ENCODE data around the gene FOXN4.

The FOXN4 gene

GRCh38 chr12:109307051-109307450, 2.0 kb downstream of the FOXN4 start:
- ATAC-seq (ENCODE audit: insufficient read depth, low read depth): no peak
- Histone ChIP-seq H3K27me3 (ENCODE audit: insufficient read depth, low read length, poor library complexity) (peaks cover 20% of the 10 kb centered on the region), H3K9ac (ENCODE audit: low read depth, low read length) (no peak overlapping the region), H3K36me3 (ENCODE audit: insufficient read depth, low read length) (no peaks in the 10 kb centered on the region), H3K9me3 (ENCODE audit: insufficient read depth, low read length, severe bottlenecking) (no peaks in the 10 kb centered on the region), H3K4me1 (ENCODE audit: insufficient read depth, low read length) (no peaks in the 10 kb centered on the region), H3K27ac (ENCODE audit: low read length) (no peak overlapping the region), H2AFZ (ENCODE audit: low read depth, low read length) (no peak overlapping the region), H3K4me2 (ENCODE audit: insufficient read depth, low read length) (no peak overlapping the region), H4K20me1 (ENCODE audit: insufficient read depth, low read length) (peaks cover 3% of the 10 kb centered on the region), H3K79me2 (ENCODE audit: insufficient read depth, low read length) (no peaks in the 10 kb centered on the region), H3K4me3 (ENCODE audit: low read depth in 1 of 2, low read length in 2 of 2) (no peak overlapping the region)
- no peak for DNase-seq
- no peak for TF ChIP-seq EZH2 (IDR thresholded peaks at IDR 0.05; ENCODE audit: borderline replicate concordance, low read depth, low read length, severe bottlenecking)
- no peak for TF ChIP-seq CTCF (IDR thresholded peaks at IDR 0.05; ENCODE audit: borderline replicate concordance, extremely low read depth, low read length, poor library complexity, severe bottlenecking)

DNA sequence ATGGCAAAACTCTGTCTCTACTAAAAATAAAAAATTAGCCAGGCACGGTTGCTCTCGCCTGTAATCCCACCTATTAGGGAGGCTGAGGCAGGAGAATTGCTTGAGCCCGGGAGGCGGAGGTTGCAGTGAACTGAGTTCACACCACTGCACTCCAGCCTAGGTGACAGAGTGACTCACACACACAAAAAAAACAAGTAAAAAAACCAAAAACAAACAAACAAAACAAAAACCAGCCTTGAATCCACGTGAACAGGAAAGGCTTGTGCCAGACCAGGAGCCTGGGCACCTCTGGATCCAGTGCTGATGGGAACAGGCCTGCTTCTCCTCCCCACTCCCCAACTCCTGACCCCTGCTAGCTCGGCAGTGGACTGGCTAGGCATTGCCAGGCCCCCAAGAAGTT, 3.5 kb downstream of the FOXN4 start:
- TF ChIP-seq EZH2 (IDR thresholded peaks at IDR 0.05; ENCODE audit: borderline replicate concordance, low read depth, low read length, severe bottlenecking): no peak
- TF ChIP-seq CTCF (IDR thresholded peaks at IDR 0.05; ENCODE audit: borderline replicate concordance, extremely low read depth, low read length, poor library complexity, severe bottlenecking): no peak
- no peaks in the 10 kb centered on the region for H3K4me1 ChIP-seq (ENCODE audit: insufficient read depth, low read length)
- no peak overlapping the region for H3K27ac ChIP-seq (ENCODE audit: low read length)
- no peaks in the 10 kb centered on the region for H3K36me3 ChIP-seq (ENCODE audit: insufficient read depth, low read length)
- no peak overlapping the region for H2AFZ ChIP-seq (ENCODE audit: low read depth, low read length)
- ATAC-seq (ENCODE audit: insufficient read depth, low read depth): no peak
- no peaks in the 10 kb centered on the region for H3K9me3 ChIP-seq (ENCODE audit: insufficient read depth, low read length, severe bottlenecking)
- H3K9ac ChIP-seq (ENCODE audit: low read depth, low read length): no peak overlapping the region
- H3K4me3 ChIP-seq (ENCODE audit: low read depth in 1 of 2, low read length in 2 of 2): no peak overlapping the region
- H3K79me2 ChIP-seq (ENCODE audit: insufficient read depth, low read length): no peaks in the 10 kb centered on the region
- peaks cover 3% of the 10 kb centered on the region for H4K20me1 ChIP-seq (ENCODE audit: insufficient read depth, low read length)
- no peak for DNase-seq
- H3K4me2 ChIP-seq (ENCODE audit: insufficient read depth, low read length): no peak overlapping the region
- H3K27me3 ChIP-seq (ENCODE audit: insufficient read depth, low read length, poor library complexity): peaks cover 17% of the 10 kb centered on the region

DNA sequence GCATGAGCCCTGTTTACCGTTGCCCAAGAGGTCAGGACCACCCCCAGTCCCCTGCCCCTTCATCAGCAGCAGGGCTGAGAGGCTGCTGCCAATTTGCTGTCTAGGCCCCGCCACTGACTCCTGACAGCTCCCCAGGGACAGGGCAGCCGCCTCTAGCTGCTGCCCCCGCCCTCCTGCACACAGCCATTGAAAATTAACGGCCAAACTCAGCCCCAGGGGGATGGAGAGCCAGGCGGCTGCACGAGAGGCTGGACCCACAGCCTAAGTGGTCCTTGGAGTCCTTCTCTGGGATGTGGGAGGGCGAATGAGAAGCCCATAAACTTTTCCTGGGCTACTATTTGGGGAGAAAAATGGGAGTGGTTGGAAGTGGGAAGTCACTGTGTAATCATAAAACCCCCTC, 4.6 kb downstream of the FOXN4 start:
- no peak for TF ChIP-seq EZH2 (IDR thresholded peaks at IDR 0.05; ENCODE audit: borderline replicate concordance, low read depth, low read length, severe bottlenecking)
- no peak for TF ChIP-seq CTCF (IDR thresholded peaks at IDR 0.05; ENCODE audit: borderline replicate concordance, extremely low read depth, low read length, poor library complexity, severe bottlenecking)
- Histone ChIP-seq H3K27me3 (ENCODE audit: insufficient read depth, low read length, poor library complexity) (peaks cover 17% of the 10 kb centered on the region), H3K4me1 (ENCODE audit: insufficient read depth, low read length) (no peaks in the 10 kb centered on the region), H3K4me3 (ENCODE audit: low read depth in 1 of 2, low read length in 2 of 2) (no peak overlapping the region), H4K20me1 (ENCODE audit: insufficient read depth, low read length) (peaks cover 3% of the 10 kb centered on the region), H3K9me3 (ENCODE audit: insufficient read depth, low read length, severe bottlenecking) (no peaks in the 10 kb centered on the region), H3K4me2 (ENCODE audit: insufficient read depth, low read length) (no peak overlapping the region), H3K9ac (ENCODE audit: low read depth, low read length) (no peak overlapping the region), H2AFZ (ENCODE audit: low read depth, low read length) (no peak overlapping the region), H3K27ac (ENCODE audit: low read length) (no peak overlapping the region), H3K36me3 (ENCODE audit: insufficient read depth, low read length) (no peaks in the 10 kb centered on the region), H3K79me2 (ENCODE audit: insufficient read depth, low read length) (no peaks in the 10 kb centered on the region)
- DNase-seq: no peak
- ATAC-seq (ENCODE audit: insufficient read depth, low read depth): no peak

DNA sequence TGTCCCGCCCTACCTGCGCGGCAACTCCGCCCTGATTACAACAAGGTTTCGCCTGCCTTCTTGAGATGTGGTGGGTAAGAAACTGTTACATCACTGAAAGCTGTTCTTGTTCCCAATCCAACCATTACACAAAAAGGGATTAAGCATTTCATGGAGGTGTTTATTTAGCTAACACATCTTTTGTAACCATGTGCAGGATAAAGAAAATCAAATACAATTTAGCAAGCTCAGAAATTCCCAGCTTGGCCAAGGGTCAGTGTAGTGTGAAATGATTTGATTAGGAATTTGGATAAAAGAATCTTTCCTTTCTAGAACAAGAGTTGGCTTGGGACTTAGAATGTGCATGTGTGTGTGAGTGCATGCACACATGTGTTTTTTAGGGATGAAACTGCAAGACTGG, 6.3 kb downstream of the FOXN4 start:
- ATAC-seq (ENCODE audit: insufficient read depth, low read depth): no peak
- Histone ChIP-seq H3K4me1 (ENCODE audit: insufficient read depth, low read length) (no peaks in the 10 kb centered on the region), H4K20me1 (ENCODE audit: insufficient read depth, low read length) (peaks cover 3% of the 10 kb centered on the region), H3K27ac (ENCODE audit: low read length) (no peak overlapping the region), H3K4me2 (ENCODE audit: insufficient read depth, low read length) (no peak overlapping the region), H3K27me3 (ENCODE audit: insufficient read depth, low read length, poor library complexity) (peaks cover 16% of the 10 kb centered on the region), H3K9ac (ENCODE audit: low read depth, low read length) (no peak overlapping the region), H3K4me3 (ENCODE audit: low read depth in 1 of 2, low read length in 2 of 2) (no peak overlapping the region), H3K36me3 (ENCODE audit: insufficient read depth, low read length) (no peaks in the 10 kb centered on the region), H2AFZ (ENCODE audit: low read depth, low read length) (no peak overlapping the region), H3K79me2 (ENCODE audit: insufficient read depth, low read length) (no peaks in the 10 kb centered on the region), H3K9me3 (ENCODE audit: insufficient read depth, low read length, severe bottlenecking) (no peaks in the 10 kb centered on the region)
- TF ChIP-seq EZH2 (IDR thresholded peaks at IDR 0.05; ENCODE audit: borderline replicate concordance, low read depth, low read length, severe bottlenecking) (no peak), CTCF (IDR thresholded peaks at IDR 0.05; ENCODE audit: borderline replicate concordance, extremely low read depth, low read length, poor library complexity, severe bottlenecking) (no peak)
- no peak for DNase-seq
